ENCODE data around the gene MRPL45.

MRPL45 gene

GRCh38 chr17:38324141-38324697 is 27.3 kb downstream of the MRPL45 start:
- Histone ChIP-seq H3K36me3 (replicated peaks; ENCODE audit: low read depth, low read length) (peaks cover 12% of the 10 kb centered on the region), H3K9ac (ENCODE audit: low read length) (no peak overlapping the region), H3K4me2 (ENCODE audit: low read length) (no peak overlapping the region), H3K9me3 (ENCODE audit: insufficient read depth, low read length) (no peaks in the 10 kb centered on the region), H3K4me3 (ENCODE audit: low read length) (no peak overlapping the region), H3K27me3 (ENCODE audit: low read depth, low read length) (no peaks in the 10 kb centered on the region), H3K4me1 (ENCODE audit: low read length) (no peaks in the 10 kb centered on the region), H2AFZ (ENCODE audit: low read depth, low read length) (no peak overlapping the region), H3K27ac (ENCODE audit: low read length) (no peak overlapping the region), H4K20me1 (ENCODE audit: insufficient read depth, low read length) (no peaks in the 10 kb centered on the region), H3K79me2 (ENCODE audit: low read length) (no peaks in the 10 kb centered on the region)
- TF ChIP-seq EZH2phosphoT487 (IDR thresholded peaks at IDR 0.05; ENCODE audit: low read depth) = no peak
- TF ChIP-seq, protein P1, sequence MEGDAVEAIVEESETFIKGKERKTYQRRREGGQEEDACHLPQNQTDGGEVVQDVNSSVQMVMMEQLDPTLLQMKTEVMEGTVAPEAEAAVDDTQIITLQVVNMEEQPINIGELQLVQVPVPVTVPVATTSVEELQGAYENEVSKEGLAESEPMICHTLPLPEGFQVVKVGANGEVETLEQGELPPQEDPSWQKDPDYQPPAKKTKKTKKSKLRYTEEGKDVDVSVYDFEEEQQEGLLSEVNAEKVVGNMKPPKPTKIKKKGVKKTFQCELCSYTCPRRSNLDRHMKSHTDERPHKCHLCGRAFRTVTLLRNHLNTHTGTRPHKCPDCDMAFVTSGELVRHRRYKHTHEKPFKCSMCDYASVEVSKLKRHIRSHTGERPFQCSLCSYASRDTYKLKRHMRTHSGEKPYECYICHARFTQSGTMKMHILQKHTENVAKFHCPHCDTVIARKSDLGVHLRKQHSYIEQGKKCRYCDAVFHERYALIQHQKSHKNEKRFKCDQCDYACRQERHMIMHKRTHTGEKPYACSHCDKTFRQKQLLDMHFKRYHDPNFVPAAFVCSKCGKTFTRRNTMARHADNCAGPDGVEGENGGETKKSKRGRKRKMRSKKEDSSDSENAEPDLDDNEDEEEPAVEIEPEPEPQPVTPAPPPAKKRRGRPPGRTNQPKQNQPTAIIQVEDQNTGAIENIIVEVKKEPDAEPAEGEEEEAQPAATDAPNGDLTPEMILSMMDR (IDR thresholded peaks at IDR 0.05; ENCODE audit: low read depth, low read length) = no peak

- H3K4me2 ChIP-seq (ENCODE audit: low read length) = no peak overlapping the region
- TF ChIP-seq, protein P1 (IDR thresholded peaks at IDR 0.05; ENCODE audit: low read depth, low read length) = no peak
These were observed 27.8 kb downstream of the MRPL45 start for GRCh38 chr17:38324772-38325171.

DNA sequence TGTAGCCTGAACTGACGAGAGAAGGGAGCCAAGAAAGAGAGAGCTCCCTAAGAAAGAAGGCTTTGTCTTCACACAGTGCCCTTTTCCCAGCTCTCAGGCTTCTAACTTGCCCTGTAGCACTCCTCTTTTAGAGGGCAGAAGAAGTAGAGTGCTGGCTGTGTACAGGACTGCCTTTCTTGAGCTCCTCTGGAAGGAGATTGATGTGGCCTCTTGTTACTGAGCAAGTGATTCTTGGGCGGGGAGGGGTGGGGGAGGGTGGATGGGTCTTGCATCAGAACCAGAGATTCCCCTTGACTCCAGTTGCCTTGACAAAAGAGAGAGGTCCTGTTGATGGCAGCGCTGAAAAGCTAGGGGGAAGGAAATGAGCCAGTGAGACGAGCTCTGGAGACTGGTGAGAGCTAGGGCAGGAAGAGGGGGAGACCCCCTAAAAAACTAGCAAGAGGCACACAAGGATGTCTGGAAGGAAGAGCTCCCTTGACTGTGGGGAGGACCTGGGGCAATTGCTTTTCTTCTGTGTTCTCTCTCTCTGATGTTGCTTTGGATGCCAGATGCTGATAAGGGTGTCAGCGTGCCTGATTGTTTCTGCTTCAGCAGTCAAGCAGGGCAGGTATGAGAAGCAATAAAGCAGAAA is 28.4 kb downstream of the MRPL45 start:
- Histone ChIP-seq H3K27ac (ENCODE audit: low read length) (no peak overlapping the region), H3K4me2 (ENCODE audit: low read length) (no peak overlapping the region), H3K9ac (ENCODE audit: low read length) (no peak overlapping the region)

More at GRCh38 chr17:38324772-38325171, 27.8 kb downstream of the MRPL45 start:
- Histone ChIP-seq H3K79me2 (ENCODE audit: low read length) (no peaks in the 10 kb centered on the region), H3K9me3 (ENCODE audit: insufficient read depth, low read length) (no peaks in the 10 kb centered on the region), H3K27ac (ENCODE audit: low read length) (no peak overlapping the region), H3K36me3 (replicated peaks; ENCODE audit: low read depth, low read length) (peaks cover 10% of the 10 kb centered on the region), H3K4me1 (ENCODE audit: low read length) (no peaks in the 10 kb centered on the region), H3K4me3 (ENCODE audit: low read length) (no peak overlapping the region), H3K27me3 (ENCODE audit: low read depth, low read length) (no peaks in the 10 kb centered on the region), H4K20me1 (ENCODE audit: insufficient read depth, low read length) (no peaks in the 10 kb centered on the region), H3K9ac (ENCODE audit: low read length) (no peak overlapping the region), H2AFZ (ENCODE audit: low read depth, low read length) (no peak overlapping the region)

More for the DNA sequence above, 28.4 kb downstream of the MRPL45 start:
- no peaks in the 10 kb centered on the region for H3K9me3 ChIP-seq (ENCODE audit: insufficient read depth, low read length)
- no peak overlapping the region for H3K4me3 ChIP-seq (ENCODE audit: low read length)
- H4K20me1 ChIP-seq (ENCODE audit: insufficient read depth, low read length) = no peaks in the 10 kb centered on the region
- no peaks in the 10 kb centered on the region for H3K79me2 ChIP-seq (ENCODE audit: low read length)
- H3K36me3 ChIP-seq (replicated peaks; ENCODE audit: low read depth, low read length) = peaks cover 10% of the 10 kb centered on the region
- no peak for TF ChIP-seq EZH2phosphoT487 (IDR thresholded peaks at IDR 0.05; ENCODE audit: low read depth)
- TF ChIP-seq, protein P1 (IDR thresholded peaks at IDR 0.05; ENCODE audit: low read depth, low read length) = no peak
- H3K4me1 ChIP-seq (ENCODE audit: low read length) = no peaks in the 10 kb centered on the region
- H2AFZ ChIP-seq (ENCODE audit: low read depth, low read length) = no peak overlapping the region
- H3K27me3 ChIP-seq (ENCODE audit: low read depth, low read length) = no peaks in the 10 kb centered on the region

All from OCI-LY3 (cell line).